ENCODE results near the gene PEPD.

PEPD gene

GRCh38 chr19:33346665-33347064 is 174.9 kb downstream of the PEPD start:
- DNase-seq, result no peak

- no peak for DNase-seq
Observed at GRCh38 chr19:33345163-33345562, 176.4 kb downstream of the PEPD start.

GRCh38 chr19:33344573-33344925 is 177.0 kb downstream of the PEPD start:
- no peak for DNase-seq

- DNase-seq, result no peak
Observed at GRCh38 chr19:33343859-33344572, 177.6 kb downstream of the PEPD start.

- no peak for DNase-seq
Observed at GRCh38 chr19:33343301-33343700, 178.3 kb downstream of the PEPD start.

GRCh38 chr19:33340991-33341390 is 180.6 kb downstream of the PEPD start:
- no peak for DNase-seq

- no peak for DNase-seq
Observed at GRCh38 chr19:33339016-33339984, 182.3 kb downstream of the PEPD start.
